H1 (cell line): ENCODE results near the gene BRCA1. TPM values are rescaled to one million over a fixed set of nuclear protein-coding genes. Genes with fewer than 3 reads are reported as not detected.
A peak's percentile ranks its signal among the peaks of the same experiment; 100 is the strongest.

ENCODE experiments used
- CTCF ChIA-PET: fragments of 300-600 bp; sonication (Branson Sonifier 250); formaldehyde crosslinking; loops from one replicate; lab custom pipeline; 2021; ENCODE audit not compliant: partially characterized antibody; lab: Charles Lee
- POLR2A ChIA-PET: fragments of 300-600 bp; sonication (Branson Sonifier 250); formaldehyde crosslinking; loops from one replicate; lab custom pipeline; 2021; ENCODE audit warnings: inconsistent platforms; ENCODE audit not compliant: partially characterized antibody; lab: Charles Lee
- DNase-seq, 2 experiments: peaks; one replicate each; pipeline versions ENCODE4 v3.0.0 to v3.0.0-alpha.2; 2010 to 2022; ENCODE audit warnings: low spot score in 2 of 2, low read depth in 1 of 2, mixed read lengths in 1 of 2
- FAIRE-seq: peaks from 2 replicates; lab custom pipeline; 2011; peaks lifted over from hg19 to GRCh38; lab: Jason Lieb, UNC
- H2AFZ ChIP-seq: 2 replicates; pipeline ENCODE4 v1.8.1; 2012; ENCODE audit warnings: low read length, inconsistent platforms
- H2AK5ac ChIP-seq: 2 replicates; pipeline ENCODE4 v1.6.1; 2013; ENCODE audit warnings: low read depth, low read length
- H2BK120ac ChIP-seq: replicated peaks from 2 replicates; pipeline ENCODE3; 2013; ENCODE audit warnings: low read depth, low read length, inconsistent platforms
- H2BK12ac ChIP-seq: 2 replicates; pipeline ENCODE4 v1.6.1; 2013; ENCODE audit warnings: low read depth, low read length
- H2BK15ac ChIP-seq: 2 replicates; pipeline ENCODE4 v1.6.1; 2013; ENCODE audit warnings: low read length
- H2BK20ac ChIP-seq: 2 replicates; pipeline ENCODE4 v1.6.1; 2013; ENCODE audit warnings: low read length
- H2BK5ac ChIP-seq: 2 replicates; pipeline ENCODE4 v1.6.1; 2013; ENCODE audit warnings: low read depth, low read length
- H3K14ac ChIP-seq: 2 replicates; pipeline ENCODE4 v1.6.1; 2013; ENCODE audit warnings: inconsistent platforms; ENCODE audit not compliant: insufficient read length
- H3K18ac ChIP-seq: 2 replicates; pipeline ENCODE4 v1.6.1; 2013; ENCODE audit warnings: low read length; ENCODE audit errors: extremely low read depth
- H3K23ac ChIP-seq: 2 replicates; pipeline ENCODE4 v1.6.1; 2013; ENCODE audit warnings: inconsistent platforms; ENCODE audit not compliant: insufficient read length
- H3K23me2 ChIP-seq: 2 replicates; pipeline ENCODE4 v1.6.1; 2013; ENCODE audit warnings: low read depth, low read length
- H3K27ac ChIP-seq: 2 replicates; pipeline ENCODE4 v1.6.1; 2011; ENCODE audit warnings: low read depth, low read length, inconsistent platforms
- H3K27me3 ChIP-seq, 4 experiments: replicated peaks in 1 of 4; 1 replicate in 1 of 4; 2 replicates in 3 of 4; pipeline versions ENCODE4 v1.6.1 to v1.8.1; 2011 to 2013; ENCODE audit warnings: low read length in 3 of 4, mild to moderate bottlenecking in 3 of 4, inconsistent platforms in 2 of 4, mixed read lengths in 2 of 4, moderate library complexity in 1 of 4; ENCODE audit not compliant: control insufficient read depth in 3 of 4, insufficient read depth in 3 of 4; ENCODE audit errors: extremely low read depth in 1 of 4
- H3K36me3 ChIP-seq, 4 experiments: 2 replicates each; pipeline versions ENCODE4 v1.6.1 to v1.8.1; 2011 to 2013; ENCODE audit warnings: mild to moderate bottlenecking in 4 of 4, low read length in 3 of 4, moderate library complexity in 2 of 4, control low read depth in 1 of 4, inconsistent platforms in 1 of 4; ENCODE audit not compliant: insufficient read depth in 4 of 4, control insufficient read depth in 2 of 4
- H3K4ac ChIP-seq: replicated peaks from 2 replicates; pipeline ENCODE3; 2013; ENCODE audit warnings: low read length, low read depth, mixed read lengths, inconsistent platforms; ENCODE audit not compliant: insufficient read length
- H3K4me1 ChIP-seq, 4 experiments: replicated peaks in 1 of 4; 1 replicate in 1 of 4; 2 replicates in 3 of 4; pipeline versions ENCODE4 v1.6.1 to v1.8.1; 2011 to 2013; ENCODE audit warnings: low read length in 3 of 4, inconsistent platforms in 2 of 4, mixed read lengths in 1 of 4; ENCODE audit not compliant: insufficient read depth in 4 of 4, control insufficient read depth in 3 of 4
- H3K4me2 ChIP-seq, 2 experiments: 2 replicates each; pipeline versions ENCODE4 v1.6.1 to v1.8.1; 2011 to 2013; ENCODE audit warnings: low read depth in 2 of 2, low read length in 2 of 2, control low read depth in 1 of 2, inconsistent platforms in 1 of 2, mild to moderate bottlenecking in 1 of 2; ENCODE audit not compliant: insufficient read depth in 1 of 2
- H3K4me3 ChIP-seq, 4 experiments: fragments of 200-600, 300-600 bp in 1 of 4; sonication (generic), shearing (Covaris generic), sonication (Bioruptor Twin) in 1 of 4; 2 replicates each; pipeline versions ENCODE4 v1.5.1 to v1.8.1; 2011 to 2016; ENCODE audit warnings: low read length in 4 of 4, low read depth in 3 of 4, control low read depth in 2 of 4, inconsistent platforms in 2 of 4, mild to moderate bottlenecking in 2 of 4, mixed read lengths in 1 of 4, moderate library complexity in 1 of 4; ENCODE audit not compliant: insufficient read depth in 2 of 4; ENCODE audit errors: extremely low read depth in 1 of 4
- H3K56ac ChIP-seq: replicated peaks from 2 replicates; pipeline ENCODE3; 2013; ENCODE audit warnings: low read depth, mild to moderate bottlenecking, mixed read lengths, low read length, inconsistent platforms; ENCODE audit not compliant: insufficient read length
- H3K79me1 ChIP-seq: 2 replicates; pipeline ENCODE4 v1.6.1; 2013; ENCODE audit warnings: low read depth, low read length, control low read depth
- H3K79me2 ChIP-seq, 2 experiments: 2 replicates each; pipeline versions ENCODE4 v1.6.1 to v1.8.1; 2012 to 2013; ENCODE audit warnings: low read length in 2 of 2, mild to moderate bottlenecking in 2 of 2, inconsistent platforms in 1 of 2; ENCODE audit not compliant: insufficient read depth in 2 of 2, control insufficient read depth in 1 of 2
- H3K9ac ChIP-seq, 4 experiments: replicated peaks in 1 of 4; 1 replicate in 1 of 4; 2 replicates in 3 of 4; pipeline versions ENCODE4 v1.6.1 to v1.8.1; 2011 to 2013; ENCODE audit warnings: low read depth in 3 of 4, low read length in 3 of 4, control low read depth in 2 of 4, mild to moderate bottlenecking in 2 of 4, moderate library complexity in 2 of 4, inconsistent platforms in 1 of 4; ENCODE audit errors: extremely low read depth in 1 of 4
- H3K9me3 ChIP-seq, 2 experiments: 2 replicates each; pipeline versions ENCODE4 v1.6.1 to v1.8.1; 2012 to 2013; ENCODE audit warnings: mild to moderate bottlenecking in 2 of 2, moderate library complexity in 2 of 2, control low read depth in 1 of 2, inconsistent platforms in 1 of 2, low read depth in 1 of 2, low read length in 1 of 2, mixed read lengths in 1 of 2; ENCODE audit not compliant: insufficient read depth in 2 of 2
- H4K20me1 ChIP-seq, 2 experiments: replicated peaks in 1 of 2; 2 replicates each; pipeline versions ENCODE3 to v1.8.1; 2011 to 2013; ENCODE audit warnings: inconsistent platforms in 2 of 2, low read length in 2 of 2, mild to moderate bottlenecking in 1 of 2; ENCODE audit not compliant: insufficient read depth in 2 of 2, control insufficient read depth in 1 of 2
- H4K5ac ChIP-seq: 2 replicates; pipeline ENCODE4 v1.6.1; 2013; ENCODE audit warnings: low read length, low read depth, mixed read lengths, inconsistent platforms; ENCODE audit not compliant: insufficient read length
- H4K8ac ChIP-seq: 2 replicates; pipeline ENCODE4 v1.8.0; 2013; ENCODE audit warnings: mild to moderate bottlenecking, moderate library complexity, low read length, inconsistent platforms; ENCODE audit not compliant: insufficient read depth; ENCODE audit errors: extremely low read depth
- H4K91ac ChIP-seq: replicated peaks from 2 replicates; pipeline ENCODE3; 2013; ENCODE audit warnings: low read length, mixed read lengths, inconsistent platforms; ENCODE audit not compliant: insufficient read length
- CREB1 ChIP-seq: IDR thresholded peaks from 2 replicates; pipeline ENCODE4 v1.6.1; 2012; ENCODE audit warnings: inconsistent platforms
- KDM4A ChIP-seq: IDR thresholded peaks from one replicate; pipeline ENCODE4 v1.7.1; 2012; ENCODE audit warnings: low read depth, mild to moderate bottlenecking, moderate library complexity, low read length, inconsistent platforms; ENCODE audit not compliant: severe bottlenecking
- PHF8 ChIP-seq: fragments of 200-600 bp; sonication (generic); conservative IDR thresholded peaks from 2 replicates; pipeline ENCODE4 v1.7.1; 2012; ENCODE audit warnings: low read depth, mild to moderate bottlenecking, inconsistent platforms, low read length, moderate library complexity
- RNF2 ChIP-seq: fragments of 200-900, 300-1000 bp; sonication (generic); IDR thresholded peaks from 2 replicates; pipeline ENCODE4 v1.7.1; 2016; ENCODE audit warnings: borderline replicate concordance, low read depth, mild to moderate bottlenecking, antibody characterized with exemption, low read length; ENCODE audit not compliant: poor library complexity, severe bottlenecking; ENCODE audit errors: missing control alignments
- WGBS, 2 experiments: shearing (Covaris generic) in 1 of 2; methylation state at CpG; one replicate each; pipeline versions ENCODE4 v1.1.6 to v1.1.7; 2013 to 2015; ENCODE audit warnings: low lambda C conversion rate in 2 of 2, mixed read lengths in 2 of 2, inconsistent platforms in 1 of 2, low coverage in 1 of 2, missing lambda C conversion rate in 1 of 2; ENCODE audit not compliant: insufficient replicate concordance in 2 of 2, insufficient coverage in 1 of 2, insufficient read length in 1 of 2; ENCODE audit errors: extremely low coverage in 1 of 2, missing lambda C conversion rate in 1 of 2; 5-methylcytosine and 5-hydroxymethylcytosine counted together
- polyA plus RNA-seq, 7 experiments: library from polyadenylated mRNA; depleted of rRNA in 3 of 7; stranded (reverse) in 5 of 7; unstranded in 2 of 7; fragments of >200 nt in 5 of 7; fragments of 200-250 nt in 2 of 7; gene quantifications; 1 replicate in 5 of 7; 2 replicates in 1 of 7; 4 replicates in 1 of 7; pipeline versions ENCODE4 v1.2.1 to v1.2.3, GENCODE V29; 2011 to 2013; ENCODE audit warnings: missing spikeins in 2 of 7, mixed read lengths in 2 of 7
- total RNA-seq: library from RNA; stranded (reverse); fragmentation: NEBNext Ultra II Directional; extraction: Animal tissue kit (Norgen Biotek cat#: 25700); gene quantifications from 2 replicates; pipeline ENCODE4 v1.2.1, GENCODE V29; 2021

The BRCA1 gene
- total and polyA plus RNA-seq, 2 of the 8 experiments (the other 6 are each of a cell fraction or from before 2014, with no cell fraction given): 30.7 to 39.2 TPM

- Histone ChIP-seq H2BK120ac (no peak overlapping the region), H4K20me1 (no peaks in the 10 kb centered on the region), H3K4me3 (peak overlapping the region; percentile 58 to 79 (median 66)), H3K9ac (peak overlapping the region in 2 of 4 experiments; percentile 40 to 60; a peak in 4 of 7 replicates), H3K79me2 (peaks cover 0 to 15% of the 10 kb centered on the region in 2 experiments; a peak in 2 of 4 replicates), H3K56ac (no peak overlapping the region), H3K9me3 (no peaks in the 10 kb centered on the region), H3K36me3 (peaks cover 0 to 20% (median 4%) of the 10 kb centered on the region in 4 experiments; a peak in 2 of 8 replicates), H4K91ac (peak overlapping the region; percentile 48), H2BK15ac (0 out of 2 replicates have a peak overlapping the region, but pooled peaks have one; percentile 61), H3K4ac (no peak overlapping the region), H3K23ac (no peak overlapping the region), H2AK5ac (no peak overlapping the region), H2BK5ac (peak overlapping the region; percentile 60; the same call in 1 of the 2 replicates), H3K14ac (no peak overlapping the region), H3K18ac (peak overlapping the region; percentile 90; the same call in 1 of the 2 replicates), H4K8ac (no peak overlapping the region), H3K23me2 (peaks cover 11% of the 10 kb centered on the region; the same call in 1 of the 2 replicates), H4K5ac (peak overlapping the region; percentile 65), H2BK20ac (no peak overlapping the region), H3K27me3 (no peaks in the 10 kb centered on the region), H3K4me1 (peaks cover 15 to 22% (median 16%) of the 10 kb centered on the region in 4 experiments), H2BK12ac (peak overlapping the region; percentile 39; the same call in 1 of the 2 replicates), H3K79me1 (peaks cover under 1% of the 10 kb centered on the region; the same call in 1 of the 2 replicates), H2AFZ (no peak overlapping the region), H3K4me2 (peak overlapping the region; percentile 64 to 92), H3K27ac (no peak overlapping the region)
- DNase-seq: no peak
- no peak for TF ChIP-seq RNF2
- TF ChIP-seq KDM4A: peak; percentile 35
- TF ChIP-seq CREB1: peak; percentile 38; the same call in 1 of the 2 replicates
- 0 out of 2 replicates have a peak, but pooled peaks have one; percentile 19 for TF ChIP-seq PHF8
- ChIA-PET CTCF (interaction anchor here (1.2 to 2.0 kb wide), 4 partner anchors 10 to 57 kb away, joined by 3 to 26 read pairs (median 7); no protein-coding TSS in a partner anchor), POLR2A (interaction anchor here (0.7 to 10.8 kb wide), 8 partner anchors 9 to 336 kb away, joined by 3 to 123 read pairs (median 6); partner anchors contain the start of gene RPL27)
- WGBS, 2 experiments: 13% methylated on average over 3 of the region's 27 CpGs; no CpG with 5 or more reads in 1 of the 2 experiments
- FAIRE-seq: no peak
Measured at GRCh38 chr17:43025290-43025657, 99.9 kb downstream of the BRCA1 start.
